Neural progenitor cell (in vitro differentiated cells): Measurements from ENCODE around the gene GGA1. TPM values are rescaled to one million over a fixed set of nuclear protein-coding genes. Genes with fewer than 3 reads are reported as not detected.
A peak's percentile ranks its signal among the peaks of the same experiment; 100 is the strongest.

Experiments used
- DNase-seq: peaks from one replicate; pipeline ENCODE4 v3.0.0-alpha.2; 2016; ENCODE audit warnings: low spot score
- H2AFZ ChIP-seq: fragments of 200-600 bp; sonication (generic); replicated peaks from 2 replicates; pipeline ENCODE4 v1.6.1; 2016; ENCODE audit warnings: antibody characterized with exemption
- H3F3A ChIP-seq: fragments of 200-600 bp; sonication (generic); 2 replicates; pipeline ENCODE4 v1.6.1; 2016; ENCODE audit warnings: antibody characterized with exemption, low read depth
- H3K27ac ChIP-seq: fragments of 200-600 bp; sonication (generic); 2 replicates; pipeline ENCODE4 v1.5.1; 2016; ENCODE audit warnings: mild to moderate bottlenecking
- H3K27me3 ChIP-seq: fragments of 200-600 bp; sonication (generic); 2 replicates; pipeline ENCODE4 v1.6.1; 2016; ENCODE audit warnings: mild to moderate bottlenecking, moderate library complexity
- H3K36me3 ChIP-seq: fragments of 200-600 bp; sonication (generic); 2 replicates; pipeline ENCODE4 v1.5.1; 2016
- H3K4me1 ChIP-seq: fragments of 200-600 bp; sonication (generic); 2 replicates; pipeline ENCODE4 v1.6.1; 2016; ENCODE audit warnings: mixed run types
- H3K4me2 ChIP-seq: fragments of 200-600 bp; sonication (generic); 2 replicates; pipeline ENCODE4 v1.6.1; 2016
- H3K4me3 ChIP-seq: fragments of 200-600 bp; sonication (generic); 2 replicates; pipeline ENCODE4 v1.5.1; 2016
- H3K79me2 ChIP-seq: fragments of 200-600 bp; sonication (generic); 2 replicates; pipeline ENCODE4 v1.6.1; 2016; ENCODE audit warnings: low read depth
- H3K9ac ChIP-seq: fragments of 200-600 bp; sonication (generic); 2 replicates; pipeline ENCODE4 v1.6.1; 2016
- H3K9me3 ChIP-seq: fragments of 200-600 bp; sonication (generic); 2 replicates; pipeline ENCODE4 v1.5.1; 2016; ENCODE audit warnings: low read depth
- H4K20me1 ChIP-seq: fragments of 200-600 bp; sonication (generic); 2 replicates; pipeline ENCODE4 v1.6.1; 2016; ENCODE audit warnings: low read depth
- H3K27ac Mint-ChIP-seq: 3 replicates; pipeline ENCODE4 v1.8.0; 2021; ENCODE audit warnings: mixed read lengths
- H3K27me3 Mint-ChIP-seq: 2 replicates; pipeline ENCODE4 v1.8.0; 2022; ENCODE audit warnings: low read depth, mild to moderate bottlenecking, inconsistent platforms, moderate library complexity, mixed read lengths; ENCODE audit not compliant: insufficient read depth
- H3K36me3 Mint-ChIP-seq: 3 replicates; pipeline ENCODE4 v1.8.0; 2021; ENCODE audit warnings: mixed read lengths
- H3K4me1 Mint-ChIP-seq: 3 replicates; pipeline ENCODE4 v1.8.0; 2021; ENCODE audit warnings: mixed read lengths
- H3K4me3 Mint-ChIP-seq: 3 replicates; pipeline ENCODE4 v1.8.0; 2021; ENCODE audit warnings: mild to moderate bottlenecking, moderate library complexity, mixed read lengths
- H3K9me3 Mint-ChIP-seq: 3 replicates; pipeline ENCODE4 v1.8.0; 2020; ENCODE audit warnings: mixed read lengths
- EZH2 ChIP-seq: fragments of 200-600 bp; sonication (generic); IDR thresholded peaks from 2 replicates; pipeline ENCODE4 v1.6.1; 2017; ENCODE audit warnings: antibody characterized with exemption, mild to moderate bottlenecking, moderate library complexity
- EZH2phosphoT487 ChIP-seq: fragments of 200-600 bp; sonication (generic); IDR thresholded peaks from 2 replicates; pipeline ENCODE4 v1.6.1; 2017; ENCODE audit warnings: antibody characterized with exemption
- small RNA-seq: library from RNA; depleted of rRNA; stranded (forward); fragments of <200 nt; gene quantifications from one replicate; pipeline ENCODE3, GENCODE V24; 2015
- total RNA-seq: library from RNA; depleted of rRNA; stranded (reverse); fragments of >200 nt; gene quantifications from 2 replicates; pipeline ENCODE4 v1.2.3, GENCODE V29; 2015; ENCODE audit warnings: low replicate concordance
- TF ChIP-seq, protein P1 (sequence below): fragments of 200-600 bp; sonication (generic); IDR thresholded peaks from 2 replicates; pipeline ENCODE4 v1.5.1; 2017; ENCODE audit warnings: antibody characterized with exemption, mild to moderate bottlenecking

The GGA1 gene
- total RNA-seq, 1 donor from 2014 or later, result 62.3 TPM

DNA sequence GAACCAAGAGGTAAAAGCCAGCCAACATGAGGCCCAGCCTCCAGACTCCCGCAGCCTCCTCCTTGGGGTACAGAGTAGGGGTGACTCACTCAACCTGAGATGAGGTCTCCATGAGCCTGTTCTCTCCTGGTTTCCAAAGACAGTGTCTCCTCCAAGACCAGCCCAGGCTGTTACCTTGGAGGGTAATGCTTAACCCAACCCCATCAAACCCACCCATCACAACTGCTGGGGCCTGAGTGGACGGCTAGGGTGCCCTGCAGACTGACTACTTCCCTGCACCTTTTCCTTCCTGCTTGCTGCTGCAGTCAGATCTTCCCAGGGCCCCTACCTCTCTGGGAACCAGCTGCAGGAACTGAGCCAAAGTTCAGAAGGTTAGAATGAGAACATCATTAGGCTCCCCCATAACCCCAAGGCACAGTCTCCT is 72.4 kb downstream of the GGA1 start:
- H3F3A ChIP-seq, result peaks cover 20% of the 10 kb centered on the region
- no peaks in the 10 kb centered on the region for H3K9me3 Mint-ChIP-seq
- no peak overlapping the region for H3K4me3 Mint-ChIP-seq
- no peaks in the 10 kb centered on the region for H3K36me3 Mint-ChIP-seq
- DNase-seq, result no peak
- no peak overlapping the region for H3K4me3 ChIP-seq
- H3K4me2 ChIP-seq, result no peak overlapping the region
- no peaks in the 10 kb centered on the region for H3K79me2 ChIP-seq
- H2AFZ ChIP-seq, result no peak overlapping the region
- no peaks in the 10 kb centered on the region for H3K36me3 ChIP-seq
- H3K27ac Mint-ChIP-seq, result peak overlapping the region; percentile 90
- H3K4me1 ChIP-seq, result no peaks in the 10 kb centered on the region
- no peaks in the 10 kb centered on the region for H4K20me1 ChIP-seq
- H3K9ac ChIP-seq, result no peak overlapping the region
- TF ChIP-seq, protein P1, sequence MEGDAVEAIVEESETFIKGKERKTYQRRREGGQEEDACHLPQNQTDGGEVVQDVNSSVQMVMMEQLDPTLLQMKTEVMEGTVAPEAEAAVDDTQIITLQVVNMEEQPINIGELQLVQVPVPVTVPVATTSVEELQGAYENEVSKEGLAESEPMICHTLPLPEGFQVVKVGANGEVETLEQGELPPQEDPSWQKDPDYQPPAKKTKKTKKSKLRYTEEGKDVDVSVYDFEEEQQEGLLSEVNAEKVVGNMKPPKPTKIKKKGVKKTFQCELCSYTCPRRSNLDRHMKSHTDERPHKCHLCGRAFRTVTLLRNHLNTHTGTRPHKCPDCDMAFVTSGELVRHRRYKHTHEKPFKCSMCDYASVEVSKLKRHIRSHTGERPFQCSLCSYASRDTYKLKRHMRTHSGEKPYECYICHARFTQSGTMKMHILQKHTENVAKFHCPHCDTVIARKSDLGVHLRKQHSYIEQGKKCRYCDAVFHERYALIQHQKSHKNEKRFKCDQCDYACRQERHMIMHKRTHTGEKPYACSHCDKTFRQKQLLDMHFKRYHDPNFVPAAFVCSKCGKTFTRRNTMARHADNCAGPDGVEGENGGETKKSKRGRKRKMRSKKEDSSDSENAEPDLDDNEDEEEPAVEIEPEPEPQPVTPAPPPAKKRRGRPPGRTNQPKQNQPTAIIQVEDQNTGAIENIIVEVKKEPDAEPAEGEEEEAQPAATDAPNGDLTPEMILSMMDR, result no peak
- TF ChIP-seq EZH2 (no peak), EZH2phosphoT487 (no peak)
- no peaks in the 10 kb centered on the region for H3K27me3 Mint-ChIP-seq
- H3K9me3 ChIP-seq, result no peaks in the 10 kb centered on the region
- peaks cover 16% of the 10 kb centered on the region for H3K4me1 Mint-ChIP-seq
- peaks cover 3% of the 10 kb centered on the region for H3K27me3 ChIP-seq
- no peak overlapping the region for H3K27ac ChIP-seq

DNA sequence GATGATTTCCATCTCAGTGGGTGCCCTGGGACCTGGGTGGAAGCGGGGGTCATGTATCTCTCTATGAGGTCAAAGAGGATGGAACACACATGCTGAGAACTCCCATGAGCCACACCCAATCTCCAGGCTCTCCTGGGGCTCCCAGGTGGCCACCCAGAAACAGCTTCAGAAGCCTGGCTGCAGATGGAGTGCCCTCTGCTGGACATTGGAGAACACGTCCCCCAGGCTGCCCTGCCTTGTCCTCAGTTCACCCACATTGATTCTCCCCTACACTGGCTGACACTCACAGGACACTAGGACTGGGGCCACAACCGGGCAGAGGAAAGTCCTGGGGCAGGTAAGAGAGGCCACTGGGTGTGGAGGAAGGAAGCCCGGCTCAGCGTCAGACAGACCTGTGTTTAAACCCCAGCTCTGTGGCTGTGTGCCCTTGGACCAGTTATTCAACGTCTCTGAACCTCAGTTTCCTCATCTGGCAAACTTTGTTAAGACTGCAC is 73.0 kb downstream of the GGA1 start:
- Histone ChIP-seq H3K27me3 (no peaks in the 10 kb centered on the region), H3K4me2 (no peak overlapping the region), H2AFZ (no peak overlapping the region), H3K36me3 (no peaks in the 10 kb centered on the region), H3K79me2 (peaks cover 2% of the 10 kb centered on the region), H3K9me3 (no peaks in the 10 kb centered on the region), H3K4me1 (no peaks in the 10 kb centered on the region), H3K4me3 (no peak overlapping the region), H3F3A (peaks cover 14% of the 10 kb centered on the region), H4K20me1 (no peaks in the 10 kb centered on the region), H3K27ac (no peak overlapping the region), H3K9ac (no peak overlapping the region)
- H3K9me3 Mint-ChIP-seq, result no peaks in the 10 kb centered on the region
- H3K36me3 Mint-ChIP-seq, result no peaks in the 10 kb centered on the region
- H3K27ac Mint-ChIP-seq, result peak overlapping the region; percentile 37
- peaks cover 17% of the 10 kb centered on the region for H3K4me1 Mint-ChIP-seq
- peak; percentile 89 for DNase-seq
- H3K27me3 Mint-ChIP-seq, result no peaks in the 10 kb centered on the region
- H3K4me3 Mint-ChIP-seq, result no peak overlapping the region
- TF ChIP-seq EZH2phosphoT487 (no peak), EZH2 (no peak)
- TF ChIP-seq, protein P1, result peak; percentile 88

Small RNAs within 50 kb of the gene (small RNA-seq; reads per million reads assigned to genes)
- gene RF00017, result not detected
- not detected for gene RN7SL385P

Other genes starting within 250 kb of the GGA1 start
- 0.82 and 1.1 TPM in 2 replicates for gene ELFN2, start 181.4 kb upstream of the GGA1 start, total RNA-seq
- gene MFNG, start 122.5 kb upstream of the GGA1 start, total RNA-seq, result 2.3 and 10.6 TPM in 2 replicates
- 1.5 and 6.2 TPM in 2 replicates for gene CARD10, start 89.4 kb upstream of the GGA1 start, total RNA-seq
- 0.84 and 1.8 TPM in 2 replicates for gene CDC42EP1, start 48.4 kb upstream of the GGA1 start, total RNA-seq
- gene LGALS2, start 28.7 kb upstream of the GGA1 start, total RNA-seq, result not detected in 2 replicates
- gene SH3BP1, start 30.8 kb downstream of the GGA1 start, total RNA-seq, result 10.3 and 10.9 TPM in 2 replicates
- gene PDXP, start 49.9 kb downstream of the GGA1 start, total RNA-seq, result 25.1 and 57.0 TPM in 2 replicates
- gene LGALS1, start 66.8 kb downstream of the GGA1 start, total RNA-seq, result 14.9 and 42.9 TPM in 2 replicates
- 23.7 and 28.7 TPM in 2 replicates for gene NOL12, start 77.5 kb downstream of the GGA1 start, total RNA-seq
- gene TRIOBP, start 88.2 kb downstream of the GGA1 start, total RNA-seq, result 25.2 and 51.0 TPM in 2 replicates
- gene GCAT, start 199.1 kb downstream of the GGA1 start, total RNA-seq, result 21.2 and 25.1 TPM in 2 replicates
- 0.37 TPM in 1 of 2 replicates, not detected in the other for gene GALR3, start 214.5 kb downstream of the GGA1 start, total RNA-seq
- 18.4 and 21.2 TPM in 2 replicates for gene ANKRD54, start 235.5 kb downstream of the GGA1 start, total RNA-seq
- 904 and 971 TPM in 2 replicates for gene EIF3L, start 240.6 kb downstream of the GGA1 start, total RNA-seq